ENCODE measurements around the gene EEIG2.

GRCh38 chr1:108541861-108542260, 18.0 kb upstream of the EEIG2 start:
- TF ChIP-seq POLR2A (IDR thresholded peaks at IDR 0.05) (no peak), CTCF (IDR thresholded peaks at IDR 0.05) (no peak), POLR2AphosphoS5 (IDR thresholded peaks at IDR 0.05) (no peak), EP300 (IDR thresholded peaks at IDR 0.05; ENCODE audit: low read depth) (no peak)
